GM18873 (cell line): Measurements from ENCODE around the gene HP1BP3.

Experiments
- ATAC-seq: cut with Tn5 transposase; IDR thresholded peaks from one replicate; pipeline ENCODE4 v1.9.1; 2021; ENCODE audit warnings: mild to moderate bottlenecking, moderate library complexity, moderate number of reproducible peaks; ENCODE audit not compliant: unreplicated experiment, low FRiP score

HP1BP3 gene

GRCh38 chr1:20696397-20697333 is 90.4 kb downstream of the HP1BP3 start:
- no peak for ATAC-seq

- no peak for ATAC-seq
Observed at GRCh38 chr1:20695515-20695914, 91.6 kb downstream of the HP1BP3 start.

GRCh38 chr1:20693623-20694022 is 93.5 kb downstream of the HP1BP3 start:
- no peak for ATAC-seq
